SK-N-SH treated with all-trans-retinoic acid at 6 μM for 48 hours (cell line): ENCODE data around the gene TAS2R60.

Source experiments
- ATAC-seq: fragments of 200-7000 bp; cut with Tn5 transposase; 3 replicates; pipeline ENCODE4 v1.9.1; 2020; ENCODE audit warnings: mild to moderate bottlenecking, moderate library complexity
- ARNTL ChIP-seq: fragments of 450-650 bp; formaldehyde crosslinking; IDR thresholded peaks from 2 replicates; pipeline ENCODE4 v1.5.0; 2020; ENCODE audit warnings: low read depth, mild to moderate bottlenecking, moderate library complexity, borderline replicate concordance
- CSDC2 ChIP-seq: fragments of 250-450 bp; sonication (Bioruptor Pico); IDR thresholded peaks from 2 replicates; pipeline ENCODE4 v1.5.0; 2020; ENCODE audit warnings: mild to moderate bottlenecking, moderate library complexity
- ESRRG ChIP-seq: fragments of 250-450 bp; sonication (Bioruptor Pico); IDR thresholded peaks from 2 replicates; pipeline ENCODE4 v1.6.1; 2021; ENCODE audit warnings: mild to moderate bottlenecking
- GLIS3 ChIP-seq: fragments of 250-450 bp; sonication (Bioruptor Pico); IDR thresholded peaks from 2 replicates; pipeline ENCODE4 v1.5.0; 2020; ENCODE audit warnings: mild to moderate bottlenecking, moderate library complexity
- ISL1 ChIP-seq: fragments of 250-450 bp; sonication (Bioruptor Pico); IDR thresholded peaks from 2 replicates; pipeline ENCODE4 v2.1.2; 2022; ENCODE audit warnings: mild to moderate bottlenecking, moderate library complexity
- OSR1 ChIP-seq: fragments of 250-450 bp; sonication (Bioruptor Pico); IDR thresholded peaks from 2 replicates; pipeline ENCODE4 v1.8.0; 2022; ENCODE audit warnings: moderate library complexity, mild to moderate bottlenecking, inconsistent platforms
- PPARA ChIP-seq: fragments of 250-450 bp; sonication (Bioruptor Pico); IDR thresholded peaks from 2 replicates; pipeline ENCODE4 v1.5.0; 2020; ENCODE audit warnings: mild to moderate bottlenecking, borderline replicate concordance
- RARB ChIP-seq: fragments of 250-450 bp; sonication (Bioruptor Pico); IDR thresholded peaks from 2 replicates; pipeline ENCODE4 v1.8.0; 2021; ENCODE audit warnings: mild to moderate bottlenecking, moderate library complexity
- SNAI2 ChIP-seq: fragments of 250-450 bp; sonication (Bioruptor Pico); IDR thresholded peaks from 2 replicates; pipeline ENCODE4 v1.5.0; 2020; ENCODE audit warnings: mild to moderate bottlenecking, moderate library complexity
- TCF4 ChIP-seq: fragments of 250-450 bp; sonication (Bioruptor Pico); IDR thresholded peaks from 2 replicates; pipeline ENCODE4 v1.8.0; 2021; ENCODE audit warnings: mild to moderate bottlenecking, moderate library complexity, borderline replicate concordance
- TOX ChIP-seq: fragments of 250-450 bp; sonication (Bioruptor Pico); IDR thresholded peaks from 2 replicates; pipeline ENCODE4 v1.8.0; 2021; ENCODE audit warnings: mild to moderate bottlenecking, moderate library complexity, borderline replicate concordance
- ZC3H10 ChIP-seq: fragments of 250-450 bp; sonication (Bioruptor Pico); IDR thresholded peaks from 2 replicates; pipeline ENCODE4 v1.5.1; 2021; ENCODE audit warnings: mild to moderate bottlenecking, moderate library complexity
- ZFP3 ChIP-seq: fragments of 250-450 bp; sonication (Bioruptor Pico); IDR thresholded peaks from 2 replicates; pipeline ENCODE4 v1.5.0; 2020; ENCODE audit warnings: mild to moderate bottlenecking, moderate library complexity
- ZFP30 ChIP-seq: fragments of 450-650 bp; formaldehyde crosslinking; IDR thresholded peaks from 2 replicates; pipeline ENCODE4 v1.5.0; 2022; ENCODE audit warnings: mild to moderate bottlenecking, moderate library complexity
- ZNF565 ChIP-seq: fragments of 450-650 bp; formaldehyde crosslinking; conservative IDR thresholded peaks from 2 replicates; pipeline ENCODE4 v1.5.0; 2020; ENCODE audit warnings: low read depth, mild to moderate bottlenecking, moderate library complexity
- ZNF70 ChIP-seq: fragments of 450-650 bp; formaldehyde crosslinking; IDR thresholded peaks from 2 replicates; pipeline ENCODE4 v1.5.0; 2020; ENCODE audit warnings: mild to moderate bottlenecking, moderate library complexity
- ZNF8 ChIP-seq: fragments of 450-650 bp; formaldehyde crosslinking; IDR thresholded peaks from 2 replicates; pipeline ENCODE4 v1.5.0; 2020; ENCODE audit warnings: mild to moderate bottlenecking, moderate library complexity
- TF ChIP-seq, protein P1 (sequence below): fragments of 250-450 bp; sonication (Bioruptor Pico); IDR thresholded peaks from 2 replicates; pipeline ENCODE4 v1.5.1; 2021; ENCODE audit warnings: mild to moderate bottlenecking, moderate library complexity
- TF ChIP-seq, protein P2 (sequence below): fragments of 250-450 bp; sonication (Bioruptor Pico); IDR thresholded peaks from 2 replicates; pipeline ENCODE4 v1.5.0; 2020; ENCODE audit warnings: mild to moderate bottlenecking, moderate library complexity
- TF ChIP-seq, protein P3 (sequence below): fragments of 250-450 bp; sonication (Bioruptor Pico); IDR thresholded peaks from 2 replicates; pipeline ENCODE4 v1.5.1; 2020; ENCODE audit warnings: low read depth, mild to moderate bottlenecking, moderate library complexity
- TF ChIP-seq, protein P4 (sequence below): fragments of 250-450 bp; sonication (Bioruptor Pico); IDR thresholded peaks from 2 replicates; pipeline ENCODE4 v1.8.0; 2020; ENCODE audit warnings: mild to moderate bottlenecking, moderate library complexity, borderline replicate concordance

TAS2R60 gene

DNA sequence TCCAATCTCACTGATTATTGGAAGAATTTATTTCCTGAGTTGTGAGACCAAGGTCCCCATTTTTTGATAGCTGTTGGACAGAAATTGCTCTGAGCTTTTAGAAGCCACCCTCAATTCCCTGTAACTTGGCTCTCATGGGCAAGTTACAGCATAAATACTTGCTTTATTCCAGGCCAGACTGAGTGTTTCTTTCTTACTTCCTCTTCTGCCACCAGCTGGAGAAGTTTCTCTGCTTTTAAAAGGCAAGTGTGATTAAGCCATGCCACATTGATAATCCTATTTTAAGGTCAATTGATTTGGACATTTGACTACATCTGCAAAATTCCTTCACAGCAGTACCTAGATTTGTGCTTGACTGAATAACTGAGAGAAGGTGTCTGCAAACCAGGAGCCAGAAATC, 20.3 kb downstream of the TAS2R60 start (continued):
- TF ChIP-seq ZFP3: no peak

DNA sequence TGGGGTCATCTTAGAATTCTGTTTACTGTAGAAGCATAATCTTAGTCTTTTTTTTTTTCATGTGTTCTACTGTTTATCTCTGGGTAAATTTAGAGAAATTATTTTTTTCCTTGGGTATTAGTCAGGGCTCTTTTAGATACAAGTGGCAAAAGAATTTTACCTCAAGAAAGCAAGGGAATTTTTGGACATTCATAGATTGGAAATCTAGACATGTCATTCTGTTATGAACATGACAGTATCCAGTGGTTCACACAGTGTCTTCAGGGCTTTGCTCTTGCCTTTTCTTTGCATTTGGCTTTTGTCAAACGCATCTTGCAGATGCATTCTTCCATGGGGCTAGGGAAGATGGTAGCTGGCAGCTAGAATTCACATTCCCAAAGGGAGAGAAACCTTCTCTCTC, 20.7 kb downstream of the TAS2R60 start:
- ATAC-seq: no peak
- TF ChIP-seq, protein P1, sequence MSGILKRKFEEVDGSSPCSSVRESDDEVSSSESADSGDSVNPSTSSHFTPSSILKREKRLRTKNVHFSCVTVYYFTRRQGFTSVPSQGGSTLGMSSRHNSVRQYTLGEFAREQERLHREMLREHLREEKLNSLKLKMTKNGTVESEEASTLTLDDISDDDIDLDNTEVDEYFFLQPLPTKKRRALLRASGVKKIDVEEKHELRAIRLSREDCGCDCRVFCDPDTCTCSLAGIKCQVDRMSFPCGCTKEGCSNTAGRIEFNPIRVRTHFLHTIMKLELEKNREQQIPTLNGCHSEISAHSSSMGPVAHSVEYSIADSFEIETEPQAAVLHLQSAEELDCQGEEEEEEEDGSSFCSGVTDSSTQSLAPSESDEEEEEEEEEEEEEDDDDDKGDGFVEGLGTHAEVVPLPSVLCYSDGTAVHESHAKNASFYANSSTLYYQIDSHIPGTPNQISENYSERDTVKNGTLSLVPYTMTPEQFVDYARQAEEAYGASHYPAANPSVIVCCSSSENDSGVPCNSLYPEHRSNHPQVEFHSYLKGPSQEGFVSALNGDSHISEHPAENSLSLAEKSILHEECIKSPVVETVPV (CRISPR knock-in tag): no peak
- no peak for TF ChIP-seq ARNTL
- TF ChIP-seq ESRRG (CRISPR knock-in tag): no peak
- no peak for TF ChIP-seq TCF4 (CRISPR knock-in tag)

DNA sequence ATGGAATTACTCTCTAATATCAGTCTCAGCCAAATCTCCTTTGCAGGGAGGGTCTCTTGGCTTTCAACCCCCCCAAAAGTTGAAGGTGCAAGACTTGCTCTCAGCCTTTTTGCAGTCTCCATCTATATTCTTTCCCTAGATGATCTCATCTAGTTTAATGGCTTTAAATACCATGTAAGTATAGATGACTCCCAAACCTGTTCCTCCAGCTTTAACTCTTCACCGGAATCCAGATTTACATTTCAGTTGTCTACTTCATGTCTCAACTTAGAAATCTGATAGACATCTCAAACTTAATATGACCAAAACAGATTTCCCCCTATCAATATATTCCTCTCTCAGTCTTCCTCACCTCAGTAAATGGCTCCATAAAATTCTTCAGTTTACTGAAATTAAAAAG, 24.5 kb downstream of the TAS2R60 start:
- no peak for TF ChIP-seq PPARA (CRISPR knock-in tag)
- TF ChIP-seq ZC3H10 (CRISPR knock-in tag): no peak
- TF ChIP-seq ZFP3: no peak
- TF ChIP-seq ZFP30 (CRISPR knock-in tag): no peak
- TF ChIP-seq, protein P2, sequence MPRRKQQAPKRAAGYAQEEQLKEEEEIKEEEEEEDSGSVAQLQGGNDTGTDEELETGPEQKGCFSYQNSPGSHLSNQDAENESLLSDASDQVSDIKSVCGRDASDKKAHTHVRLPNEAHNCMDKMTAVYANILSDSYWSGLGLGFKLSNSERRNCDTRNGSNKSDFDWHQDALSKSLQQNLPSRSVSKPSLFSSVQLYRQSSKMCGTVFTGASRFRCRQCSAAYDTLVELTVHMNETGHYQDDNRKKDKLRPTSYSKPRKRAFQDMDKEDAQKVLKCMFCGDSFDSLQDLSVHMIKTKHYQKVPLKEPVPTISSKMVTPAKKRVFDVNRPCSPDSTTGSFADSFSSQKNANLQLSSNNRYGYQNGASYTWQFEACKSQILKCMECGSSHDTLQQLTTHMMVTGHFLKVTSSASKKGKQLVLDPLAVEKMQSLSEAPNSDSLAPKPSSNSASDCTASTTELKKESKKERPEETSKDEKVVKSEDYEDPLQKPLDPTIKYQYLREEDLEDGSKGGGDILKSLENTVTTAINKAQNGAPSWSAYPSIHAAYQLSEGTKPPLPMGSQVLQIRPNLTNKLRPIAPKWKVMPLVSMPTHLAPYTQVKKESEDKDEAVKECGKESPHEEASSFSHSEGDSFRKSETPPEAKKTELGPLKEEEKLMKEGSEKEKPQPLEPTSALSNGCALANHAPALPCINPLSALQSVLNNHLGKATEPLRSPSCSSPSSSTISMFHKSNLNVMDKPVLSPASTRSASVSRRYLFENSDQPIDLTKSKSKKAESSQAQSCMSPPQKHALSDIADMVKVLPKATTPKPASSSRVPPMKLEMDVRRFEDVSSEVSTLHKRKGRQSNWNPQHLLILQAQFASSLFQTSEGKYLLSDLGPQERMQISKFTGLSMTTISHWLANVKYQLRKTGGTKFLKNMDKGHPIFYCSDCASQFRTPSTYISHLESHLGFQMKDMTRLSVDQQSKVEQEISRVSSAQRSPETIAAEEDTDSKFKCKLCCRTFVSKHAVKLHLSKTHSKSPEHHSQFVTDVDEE (CRISPR knock-in tag): no peak
- TF ChIP-seq ISL1 (CRISPR knock-in tag): no peak
- TF ChIP-seq TOX (CRISPR knock-in tag): no peak
- no peak for TF ChIP-seq OSR1 (CRISPR knock-in tag)
- TF ChIP-seq RARB: no peak
- no peak for TF ChIP-seq ZNF565 (CRISPR knock-in tag)
- TF ChIP-seq ZNF70 (CRISPR knock-in tag): no peak
- no peak for TF ChIP-seq GLIS3 (CRISPR knock-in tag)
- no peak for TF ChIP-seq CSDC2 (CRISPR knock-in tag)
- TF ChIP-seq, protein P3, sequence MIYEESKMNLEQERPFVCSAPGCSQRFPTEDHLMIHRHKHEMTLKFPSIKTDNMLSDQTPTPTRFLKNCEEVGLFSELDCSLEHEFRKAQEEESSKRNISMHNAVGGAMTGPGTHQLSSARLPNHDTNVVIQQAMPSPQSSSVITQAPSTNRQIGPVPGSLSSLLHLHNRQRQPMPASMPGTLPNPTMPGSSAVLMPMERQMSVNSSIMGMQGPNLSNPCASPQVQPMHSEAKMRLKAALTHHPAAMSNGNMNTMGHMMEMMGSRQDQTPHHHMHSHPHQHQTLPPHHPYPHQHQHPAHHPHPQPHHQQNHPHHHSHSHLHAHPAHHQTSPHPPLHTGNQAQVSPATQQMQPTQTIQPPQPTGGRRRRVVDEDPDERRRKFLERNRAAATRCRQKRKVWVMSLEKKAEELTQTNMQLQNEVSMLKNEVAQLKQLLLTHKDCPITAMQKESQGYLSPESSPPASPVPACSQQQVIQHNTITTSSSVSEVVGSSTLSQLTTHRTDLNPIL (CRISPR knock-in tag): no peak
- TF ChIP-seq SNAI2 (CRISPR knock-in tag): no peak
- TF ChIP-seq, protein P4, sequence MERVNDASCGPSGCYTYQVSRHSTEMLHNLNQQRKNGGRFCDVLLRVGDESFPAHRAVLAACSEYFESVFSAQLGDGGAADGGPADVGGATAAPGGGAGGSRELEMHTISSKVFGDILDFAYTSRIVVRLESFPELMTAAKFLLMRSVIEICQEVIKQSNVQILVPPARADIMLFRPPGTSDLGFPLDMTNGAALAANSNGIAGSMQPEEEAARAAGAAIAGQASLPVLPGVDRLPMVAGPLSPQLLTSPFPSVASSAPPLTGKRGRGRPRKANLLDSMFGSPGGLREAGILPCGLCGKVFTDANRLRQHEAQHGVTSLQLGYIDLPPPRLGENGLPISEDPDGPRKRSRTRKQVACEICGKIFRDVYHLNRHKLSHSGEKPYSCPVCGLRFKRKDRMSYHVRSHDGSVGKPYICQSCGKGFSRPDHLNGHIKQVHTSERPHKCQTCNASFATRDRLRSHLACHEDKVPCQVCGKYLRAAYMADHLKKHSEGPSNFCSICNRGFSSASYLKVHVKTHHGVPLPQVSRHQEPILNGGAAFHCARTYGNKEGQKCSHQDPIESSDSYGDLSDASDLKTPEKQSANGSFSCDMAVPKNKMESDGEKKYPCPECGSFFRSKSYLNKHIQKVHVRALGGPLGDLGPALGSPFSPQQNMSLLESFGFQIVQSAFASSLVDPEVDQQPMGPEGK (CRISPR knock-in tag): no peak
- TF ChIP-seq TCF4 (CRISPR knock-in tag): no peak
- no peak for ATAC-seq

DNA sequence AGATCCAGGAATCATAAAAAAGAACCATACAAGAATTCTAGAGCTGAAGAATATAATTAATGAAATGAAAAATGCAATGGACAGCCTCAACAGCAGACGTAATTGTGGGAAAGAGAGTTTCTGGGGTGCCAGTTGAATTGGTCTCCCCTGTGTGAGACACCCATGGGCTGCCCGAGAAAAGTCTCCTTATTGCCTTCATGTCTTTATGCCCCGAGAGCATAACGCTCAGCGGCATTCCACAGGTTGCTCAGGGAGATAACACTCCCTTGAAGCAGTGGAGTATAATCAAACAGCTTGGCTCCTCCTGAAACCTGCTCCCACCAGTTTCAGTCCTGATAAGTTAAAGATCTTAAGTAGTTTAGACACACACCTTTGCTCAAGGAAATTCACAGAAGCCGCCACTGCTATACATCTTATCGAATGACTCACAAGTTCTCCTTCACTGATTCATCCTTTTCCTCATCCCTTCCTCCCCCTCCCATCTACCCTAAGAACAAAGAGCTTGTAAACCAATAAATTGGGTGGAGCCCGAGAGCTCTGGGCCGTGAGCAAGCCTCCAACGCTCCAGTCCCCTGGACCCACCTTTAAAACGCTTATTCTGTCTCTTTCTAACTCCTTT, 28.9 kb downstream of the TAS2R60 start:
- ATAC-seq: peak; percentile 43; the same call in 2 of the 3 replicates

DNA sequence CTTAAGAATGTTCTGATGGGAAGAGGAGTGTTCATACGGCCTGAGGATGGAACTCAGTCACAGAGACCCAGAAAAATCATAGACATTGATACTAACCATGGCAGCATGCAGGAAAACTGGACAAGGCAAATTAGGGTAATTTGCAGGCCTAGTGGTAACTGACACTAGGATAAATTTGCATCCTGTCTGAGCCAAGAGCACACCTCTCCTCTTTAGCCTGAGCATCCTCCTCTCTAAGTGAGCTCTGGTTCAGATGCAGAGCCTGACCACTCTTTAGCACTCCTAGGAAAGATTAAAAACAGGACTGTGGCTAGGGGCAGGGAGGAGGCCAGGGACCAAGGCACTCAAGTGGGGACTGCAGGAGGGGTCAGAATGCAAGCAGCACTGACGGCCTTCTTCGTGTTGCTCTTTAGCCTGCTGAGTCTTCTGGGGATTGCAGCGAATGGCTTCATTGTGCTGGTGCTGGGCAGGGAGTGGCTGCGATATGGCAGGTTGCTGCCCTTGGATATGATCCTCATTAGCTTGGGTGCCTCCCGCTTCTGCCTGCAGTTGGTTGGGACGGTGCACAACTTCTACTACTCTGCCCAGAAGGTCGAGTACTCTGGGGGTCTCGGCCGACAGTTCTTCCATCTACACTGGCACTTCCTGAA, 34.4 kb downstream of the TAS2R60 start, which contains the start of gene TAS2R41:
Gene TAS2R41 (plus strand): TSS at position 373 of the 650 bp plus-strand sequence. CDS start 0 bp downstream, at position 373.
- ATAC-seq: peak; percentile 35
- no peak for TF ChIP-seq ARNTL
- TF ChIP-seq, protein P2 (CRISPR knock-in tag): no peak
- TF ChIP-seq, protein P4 (CRISPR knock-in tag): no peak
- TF ChIP-seq, protein P3 (CRISPR knock-in tag): no peak
- TF ChIP-seq ZC3H10 (CRISPR knock-in tag): no peak
- no peak for TF ChIP-seq ZNF8 (CRISPR knock-in tag)
- TF ChIP-seq ISL1 (CRISPR knock-in tag): no peak
